GM23248 (cell line): ENCODE results near the gene NLRP9.
"Not testable (repeated sequence)": the region's sequence is repeated elsewhere in the genome, so short reads cannot be mapped to it uniquely, and the experiment has no call there.

Experiments used
- EZH2 ChIP-seq: fragments of 200-600 bp; sonication (generic); IDR thresholded peaks from 2 replicates; pipeline ENCODE4 v1.6.1; 2018; ENCODE audit warnings: antibody characterized with exemption, mild to moderate bottlenecking; ENCODE audit not compliant: insufficient read depth, poor library complexity, severe bottlenecking
- EZH2phosphoT487 ChIP-seq: fragments of 200-600 bp; sonication (generic); IDR thresholded peaks from 2 replicates; pipeline ENCODE4 v1.6.1; 2018; ENCODE audit warnings: antibody characterized with exemption, moderate library complexity, mild to moderate bottlenecking, low read depth; ENCODE audit not compliant: insufficient read depth

DNA sequence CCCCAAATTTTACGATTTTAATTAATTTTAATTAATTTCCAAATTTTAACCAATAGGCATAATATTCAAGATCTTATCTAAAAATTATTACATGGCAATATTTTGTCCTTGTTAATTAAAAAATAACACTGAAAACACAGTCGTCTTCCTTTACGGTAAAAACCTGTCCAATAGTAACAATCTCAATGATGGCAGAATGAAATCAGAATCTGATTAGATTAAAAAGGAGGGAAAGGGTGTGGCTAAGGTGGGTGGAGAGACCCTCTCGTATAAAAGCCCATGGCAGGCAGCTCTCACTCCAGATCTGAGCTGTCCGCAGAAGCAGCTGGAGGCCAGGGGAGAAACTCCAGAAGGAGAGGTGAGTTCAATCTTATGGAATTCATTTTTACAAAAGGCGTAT, 30.6 kb upstream of the NLRP9 start, which contains the start of gene RFPL4AL1:
- TF ChIP-seq EZH2, EZH2phosphoT487: not testable (repeated sequence)
